DMS 273 (cell line): ENCODE data around the gene PAWR.
"Not testable (repeated sequence)": the region's sequence is repeated elsewhere in the genome, so short reads cannot be mapped to it uniquely, and the experiment has no call there.

Source experiments
- DNase-seq: peaks from one replicate; lab custom pipeline; 2025; ENCODE audit not compliant: unreplicated experiment; lab: John Stamatoyannopoulos, UW

PAWR gene

GRCh38 chr12:79650440-79650839 is 40.3 kb downstream of the PAWR start:
- DNase-seq = no peak

GRCh38 chr12:79648881-79649280 is 41.9 kb downstream of the PAWR start:
- DNase-seq = no peak

- DNase-seq = not testable (repeated sequence)
These were observed 43.9 kb downstream of the PAWR start for GRCh38 chr12:79646843-79647242.

GRCh38 chr12:79645235-79645630 is 45.5 kb downstream of the PAWR start:
- DNase-seq = no peak

- DNase-seq = no peak
These were observed 46.2 kb downstream of the PAWR start for GRCh38 chr12:79644274-79645234.

- DNase-seq = no peak
These were observed 46.9 kb downstream of the PAWR start for GRCh38 chr12:79643821-79644220.

- no peak for DNase-seq
These were observed 52.3 kb downstream of the PAWR start for GRCh38 chr12:79638490-79638889.

- no peak for DNase-seq
These were observed 53.7 kb downstream of the PAWR start for GRCh38 chr12:79637093-79637492.

GRCh38 chr12:79635676-79636075 is 55.1 kb downstream of the PAWR start:
- no peak for DNase-seq

GRCh38 chr12:79634957-79635471 is 55.8 kb downstream of the PAWR start:
- DNase-seq = no peak

- no peak for DNase-seq
These were observed 61.2 kb downstream of the PAWR start for GRCh38 chr12:79629561-79629960.

- not testable (repeated sequence) for DNase-seq
These were observed 64.0 kb downstream of the PAWR start for GRCh38 chr12:79626735-79627134.

- DNase-seq = no peak
These were observed 66.4 kb downstream of the PAWR start for GRCh38 chr12:79624378-79624777.

- no peak for DNase-seq
These were observed 70.7 kb downstream of the PAWR start for GRCh38 chr12:79619872-79620562.

- no peak for DNase-seq
These were observed 71.8 kb downstream of the PAWR start for GRCh38 chr12:79618848-79619404.

GRCh38 chr12:79617696-79618095 is 73.1 kb downstream of the PAWR start:
- DNase-seq = no peak

- DNase-seq = no peak
These were observed 74.9 kb downstream of the PAWR start for GRCh38 chr12:79615596-79616560.

- DNase-seq = peak; percentile 4
These were observed 76.0 kb downstream of the PAWR start for GRCh38 chr12:79614730-79615129.

GRCh38 chr12:79601908-79602307 is 88.9 kb downstream of the PAWR start:
- no peak for DNase-seq

GRCh38 chr12:79597910-79598309 is 92.9 kb downstream of the PAWR start:
- DNase-seq = no peak
